ENCODE results near the gene SEC14L2. TPM values are rescaled to one million over a fixed set of nuclear protein-coding genes. Genes with fewer than 3 reads are reported as not detected.

The SEC14L2 gene
- total RNA-seq, 1 experiment from 2014 or later = 8.4 TPM

- Histone ChIP-seq H3K4me2 (ENCODE audit: low read depth, low read length, poor library complexity, severe bottlenecking) (peak overlapping the region; percentile 95), H2AFZ (ENCODE audit: low read length) (peak overlapping the region; percentile 65; the same call in 1 of the 2 replicates), H3K9ac (ENCODE audit: low read length) (peak overlapping the region; percentile 82), H3K27me3 (ENCODE audit: low read length) (no peaks in the 10 kb centered on the region), H4K20me1 (ENCODE audit: insufficient read depth, low read depth, low read length) (no peaks in the 10 kb centered on the region), H3K4me1 (ENCODE audit: low read length) (peaks cover 44% of the 10 kb centered on the region), H3K79me2 (ENCODE audit: low read length) (peaks cover 59% of the 10 kb centered on the region), H3K9me3 (ENCODE audit: low read length) (no peaks in the 10 kb centered on the region), H3K27ac (ENCODE audit: low read length) (peak overlapping the region; percentile 86), H3K36me3 (ENCODE audit: insufficient read depth, low read length) (peaks cover 25% of the 10 kb centered on the region), H3K9me2 (replicated peaks; ENCODE audit: insufficient read depth, low read length) (no peaks in the 10 kb centered on the region), H3K4me3 (ENCODE audit: low read length) (peak overlapping the region; percentile 79)
- DNase-seq = peak; percentile 100
These were observed 27.2 kb downstream of the SEC14L2 start for GRCh38 chr22:30423959-30424533.

- H3K27me3 ChIP-seq (ENCODE audit: low read length) = no peaks in the 10 kb centered on the region
- no peaks in the 10 kb centered on the region for H3K9me3 ChIP-seq (ENCODE audit: low read length)
- H3K9me2 ChIP-seq (replicated peaks; ENCODE audit: insufficient read depth, low read length) = no peaks in the 10 kb centered on the region
- peak overlapping the region; percentile 79 for H3K4me3 ChIP-seq (ENCODE audit: low read length)
- peak; percentile 70 for DNase-seq
- no peaks in the 10 kb centered on the region for H4K20me1 ChIP-seq (ENCODE audit: insufficient read depth, low read depth, low read length)
- H2AFZ ChIP-seq (ENCODE audit: low read length) = peak overlapping the region; percentile 65; the same call in 1 of the 2 replicates
- peak overlapping the region; percentile 95 for H3K4me2 ChIP-seq (ENCODE audit: low read depth, low read length, poor library complexity, severe bottlenecking)
- H3K4me1 ChIP-seq (ENCODE audit: low read length) = peaks cover 44% of the 10 kb centered on the region
- H3K36me3 ChIP-seq (ENCODE audit: insufficient read depth, low read length) = peaks cover 25% of the 10 kb centered on the region
- H3K9ac ChIP-seq (ENCODE audit: low read length) = peak overlapping the region; percentile 78
- H3K79me2 ChIP-seq (ENCODE audit: low read length) = peaks cover 59% of the 10 kb centered on the region
- H3K27ac ChIP-seq (ENCODE audit: low read length) = peak overlapping the region; percentile 78
These were observed 27.9 kb downstream of the SEC14L2 start for GRCh38 chr22:30424534-30425326.

GRCh38 chr22:30425327-30425615 is 28.5 kb downstream of the SEC14L2 start:
- H4K20me1 ChIP-seq (ENCODE audit: insufficient read depth, low read depth, low read length) = no peaks in the 10 kb centered on the region
- H3K27ac ChIP-seq (ENCODE audit: low read length) = peak overlapping the region; percentile 78
- no peaks in the 10 kb centered on the region for H3K9me2 ChIP-seq (replicated peaks; ENCODE audit: insufficient read depth, low read length)
- peak overlapping the region; percentile 95 for H3K4me2 ChIP-seq (ENCODE audit: low read depth, low read length, poor library complexity, severe bottlenecking)
- H3K9me3 ChIP-seq (ENCODE audit: low read length) = no peaks in the 10 kb centered on the region
- no peaks in the 10 kb centered on the region for H3K27me3 ChIP-seq (ENCODE audit: low read length)
- peaks cover 44% of the 10 kb centered on the region for H3K4me1 ChIP-seq (ENCODE audit: low read length)
- peak overlapping the region; percentile 78 for H3K9ac ChIP-seq (ENCODE audit: low read length)
- no peak for DNase-seq
- H3K79me2 ChIP-seq (ENCODE audit: low read length) = peaks cover 58% of the 10 kb centered on the region
- peak overlapping the region; percentile 79 for H3K4me3 ChIP-seq (ENCODE audit: low read length)
- H2AFZ ChIP-seq (ENCODE audit: low read length) = peak overlapping the region; percentile 84; the same call in 1 of the 2 replicates
- H3K36me3 ChIP-seq (ENCODE audit: insufficient read depth, low read length) = peaks cover 23% of the 10 kb centered on the region

DNA sequence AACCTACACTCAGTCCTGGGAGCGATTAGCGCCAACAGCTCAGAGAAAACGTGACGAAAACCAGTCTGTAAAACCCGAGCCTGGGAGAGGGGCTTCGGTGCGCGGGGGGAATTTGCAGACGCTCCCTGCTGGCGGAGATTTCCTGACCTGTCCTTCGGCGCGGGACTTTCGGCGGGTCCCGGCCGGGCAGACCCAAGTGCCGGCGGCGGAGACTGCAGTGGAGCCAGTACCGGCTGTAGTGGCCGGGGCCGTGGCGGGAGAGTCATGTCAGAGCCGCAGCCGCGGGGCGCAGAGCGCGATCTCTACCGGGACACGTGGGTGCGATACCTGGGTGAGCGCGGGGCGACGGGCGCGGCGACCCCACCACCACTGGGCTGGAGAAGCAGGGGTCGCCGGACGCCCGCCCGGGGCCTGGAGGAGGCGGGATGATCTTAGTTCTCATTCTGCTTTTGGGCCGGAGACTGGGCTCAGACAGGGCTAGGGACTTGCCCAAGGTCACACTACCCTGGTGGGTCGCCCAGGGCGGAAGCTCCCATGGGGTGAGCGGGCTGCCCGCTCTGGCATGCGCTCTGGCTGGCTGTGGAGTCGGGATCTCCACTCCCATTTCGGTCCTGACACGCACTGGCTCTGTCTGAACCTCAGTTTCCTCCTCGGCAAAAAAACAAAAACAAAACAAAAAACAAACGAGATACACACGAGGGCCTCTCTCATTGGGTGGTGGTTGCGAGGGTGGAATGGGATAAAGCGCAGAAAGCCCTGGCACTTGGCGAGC is 29.0 kb downstream of the SEC14L2 start, which contains the start of gene MTFP1:
Gene MTFP1, plus strand, starts transcription at position 153 of the 772 bp plus-strand sequence. Its CDS starts 112 bp downstream, at position 265.
- H3K4me1 ChIP-seq (ENCODE audit: low read length) = peaks cover 43% of the 10 kb centered on the region
- peak within 1 kb of the TSS; percentile 78 for H3K9ac ChIP-seq (ENCODE audit: low read length)
- H3K9me2 ChIP-seq (replicated peaks; ENCODE audit: insufficient read depth, low read length) = no peaks in the 10 kb centered on the region
- H2AFZ ChIP-seq (ENCODE audit: low read length) = peak within 1 kb of the TSS; percentile 84; the same call in 1 of the 2 replicates
- DNase-seq = peak; percentile 90
- peaks cover 54% of the 10 kb centered on the region for H3K79me2 ChIP-seq (ENCODE audit: low read length)
- peak within 1 kb of the TSS; percentile 79 for H3K4me3 ChIP-seq (ENCODE audit: low read length)
- peaks cover 19% of the 10 kb centered on the region for H3K36me3 ChIP-seq (ENCODE audit: insufficient read depth, low read length)
- H3K27me3 ChIP-seq (ENCODE audit: low read length) = no peaks in the 10 kb centered on the region
- no peaks in the 10 kb centered on the region for H3K9me3 ChIP-seq (ENCODE audit: low read length)
- H3K4me2 ChIP-seq (ENCODE audit: low read depth, low read length, poor library complexity, severe bottlenecking) = peak within 1 kb of the TSS; percentile 95
- H4K20me1 ChIP-seq (ENCODE audit: insufficient read depth, low read depth, low read length) = no peaks in the 10 kb centered on the region
- peak within 1 kb of the TSS; percentile 78 for H3K27ac ChIP-seq (ENCODE audit: low read length)

DNA sequence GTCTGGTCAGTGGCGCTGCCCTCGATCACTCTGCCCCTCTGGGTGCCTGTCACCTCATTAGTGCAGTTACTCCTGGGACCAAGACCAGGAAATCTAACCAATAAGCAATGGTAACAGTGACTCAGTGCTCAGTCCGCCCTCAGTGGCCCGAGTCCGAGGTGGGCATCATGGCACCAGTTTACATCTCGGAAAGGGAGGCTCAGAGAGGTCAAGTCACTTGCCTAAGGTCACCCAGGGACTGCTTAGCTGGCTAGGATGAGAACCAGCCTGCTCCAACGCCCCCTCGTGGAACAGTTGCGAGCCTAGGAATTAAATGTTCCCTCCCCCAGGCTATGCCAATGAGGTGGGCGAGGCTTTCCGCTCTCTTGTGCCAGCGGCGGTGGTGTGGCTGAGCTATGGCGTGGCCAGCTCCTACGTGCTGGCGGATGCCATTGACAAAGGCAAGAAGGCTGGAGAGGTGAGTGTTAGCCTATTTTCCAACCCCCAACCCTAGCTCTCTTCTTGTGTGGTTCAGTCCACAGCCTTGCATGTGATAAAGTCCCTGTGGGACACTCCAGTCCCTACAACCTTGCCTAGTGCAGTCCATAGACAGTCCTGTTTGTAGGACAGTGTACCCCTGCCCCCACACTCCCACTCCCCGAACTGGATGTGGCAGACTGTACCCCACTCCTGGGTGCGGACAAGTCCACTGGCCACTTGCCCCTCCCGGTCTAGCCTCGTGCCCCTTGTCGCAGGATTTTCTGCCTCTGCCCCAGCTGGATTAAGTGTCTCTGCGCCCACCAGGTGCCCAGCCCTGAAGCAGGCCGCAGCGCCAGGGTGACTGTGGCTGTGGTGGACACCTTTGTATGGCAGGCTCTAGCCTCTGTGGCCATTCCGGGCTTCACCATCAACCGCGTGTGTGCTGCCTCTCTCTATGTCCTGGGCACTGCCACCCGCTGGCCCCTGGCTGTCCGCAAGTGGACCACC is 29.9 kb downstream of the SEC14L2 start:
- peak; percentile 96 for DNase-seq
- H3K4me3 ChIP-seq (ENCODE audit: low read length) = peak overlapping the region; percentile 79
- H3K36me3 ChIP-seq (ENCODE audit: insufficient read depth, low read length) = peaks cover 15% of the 10 kb centered on the region
- peak overlapping the region; percentile 78 for H3K9ac ChIP-seq (ENCODE audit: low read length)
- H3K27me3 ChIP-seq (ENCODE audit: low read length) = no peaks in the 10 kb centered on the region
- peaks cover 46% of the 10 kb centered on the region for H3K79me2 ChIP-seq (ENCODE audit: low read length)
- peak overlapping the region; percentile 95 for H3K4me2 ChIP-seq (ENCODE audit: low read depth, low read length, poor library complexity, severe bottlenecking)
- no peaks in the 10 kb centered on the region for H4K20me1 ChIP-seq (ENCODE audit: insufficient read depth, low read depth, low read length)
- no peaks in the 10 kb centered on the region for H3K9me2 ChIP-seq (replicated peaks; ENCODE audit: insufficient read depth, low read length)
- peak overlapping the region; percentile 78 for H3K27ac ChIP-seq (ENCODE audit: low read length)
- no peak overlapping the region; the same call in 1 of the 2 replicates for H2AFZ ChIP-seq (ENCODE audit: low read length)
- peaks cover 35% of the 10 kb centered on the region for H3K4me1 ChIP-seq (ENCODE audit: low read length)
- H3K9me3 ChIP-seq (ENCODE audit: low read length) = no peaks in the 10 kb centered on the region

DNA sequence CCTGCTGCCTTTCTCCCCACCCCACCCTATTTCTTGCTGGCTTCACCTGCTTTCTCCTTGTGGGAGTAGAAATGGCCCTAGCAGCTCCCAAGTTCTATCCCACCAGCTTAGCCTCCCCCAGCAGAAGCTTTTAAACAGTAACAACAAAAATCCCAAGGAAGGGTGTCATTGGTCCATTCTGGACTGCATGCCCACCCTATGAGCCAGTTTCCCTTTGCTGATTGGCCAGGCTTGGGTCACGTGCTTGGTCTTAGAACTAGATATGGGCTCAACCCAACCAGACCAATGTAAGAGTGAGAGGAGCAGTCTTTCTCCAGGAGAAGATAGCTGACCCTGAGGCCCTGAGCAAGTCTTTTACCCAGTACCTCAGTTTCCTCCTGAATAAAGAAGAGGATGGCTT is 31.1 kb downstream of the SEC14L2 start:
- DNase-seq = peak; percentile 66
- H3K4me1 ChIP-seq (ENCODE audit: low read length) = peaks cover 23% of the 10 kb centered on the region
- H3K9me3 ChIP-seq (ENCODE audit: low read length) = no peaks in the 10 kb centered on the region
- H3K27ac ChIP-seq (ENCODE audit: low read length) = no peak overlapping the region
- peaks cover 34% of the 10 kb centered on the region for H3K79me2 ChIP-seq (ENCODE audit: low read length)
- H3K9me2 ChIP-seq (replicated peaks; ENCODE audit: insufficient read depth, low read length) = no peaks in the 10 kb centered on the region
- no peaks in the 10 kb centered on the region for H3K27me3 ChIP-seq (ENCODE audit: low read length)
- H3K4me3 ChIP-seq (ENCODE audit: low read length) = no peak overlapping the region
- H3K4me2 ChIP-seq (ENCODE audit: low read depth, low read length, poor library complexity, severe bottlenecking) = no peak overlapping the region
- peaks cover 15% of the 10 kb centered on the region for H3K36me3 ChIP-seq (ENCODE audit: insufficient read depth, low read length)
- no peak overlapping the region for H3K9ac ChIP-seq (ENCODE audit: low read length)
- H2AFZ ChIP-seq (ENCODE audit: low read length) = no peak overlapping the region
- H4K20me1 ChIP-seq (ENCODE audit: insufficient read depth, low read depth, low read length) = no peaks in the 10 kb centered on the region

GRCh38 chr22:30429887-30430286 is 33.1 kb downstream of the SEC14L2 start:
- peaks cover 23% of the 10 kb centered on the region for H3K4me1 ChIP-seq (ENCODE audit: low read length)
- H3K9ac ChIP-seq (ENCODE audit: low read length) = no peak overlapping the region
- peaks cover 25% of the 10 kb centered on the region for H3K79me2 ChIP-seq (ENCODE audit: low read length)
- H2AFZ ChIP-seq (ENCODE audit: low read length) = no peak overlapping the region
- no peaks in the 10 kb centered on the region for H3K9me2 ChIP-seq (replicated peaks; ENCODE audit: insufficient read depth, low read length)
- DNase-seq = no peak
- H3K4me3 ChIP-seq (ENCODE audit: low read length) = no peak overlapping the region
- no peaks in the 10 kb centered on the region for H3K9me3 ChIP-seq (ENCODE audit: low read length)
- no peaks in the 10 kb centered on the region for H4K20me1 ChIP-seq (ENCODE audit: insufficient read depth, low read depth, low read length)
- no peaks in the 10 kb centered on the region for H3K27me3 ChIP-seq (ENCODE audit: low read length)
- no peak overlapping the region for H3K4me2 ChIP-seq (ENCODE audit: low read depth, low read length, poor library complexity, severe bottlenecking)
- no peak overlapping the region for H3K27ac ChIP-seq (ENCODE audit: low read length)
- H3K36me3 ChIP-seq (ENCODE audit: insufficient read depth, low read length) = peaks cover 25% of the 10 kb centered on the region

All from Karpas-422 (cell line).